ENCODE results near the gene TECTB.

Gene TECTB

DNA sequence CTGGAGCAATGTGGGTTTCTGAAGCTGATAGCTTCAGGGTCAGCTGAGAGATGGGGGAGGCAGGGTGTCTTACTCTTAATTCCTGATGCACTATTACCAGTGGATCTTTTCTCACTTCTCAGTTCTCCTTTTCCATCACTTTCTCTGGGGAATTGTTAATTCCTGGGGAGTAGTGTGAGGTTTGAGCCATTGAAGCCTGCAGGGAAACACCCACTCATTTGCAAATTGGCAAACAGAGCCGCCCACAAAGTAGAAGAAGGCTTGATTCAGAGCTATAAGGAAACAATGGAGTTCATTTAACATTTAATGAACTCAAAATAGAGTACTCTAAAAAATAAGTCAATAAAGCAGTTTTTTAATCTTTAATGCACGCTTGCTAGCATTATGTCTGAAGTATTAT is 4.3 kb upstream of the TECTB start:
- Histone ChIP-seq H3K4me3 (ENCODE audit: severe bottlenecking) (no peak overlapping the region), H3K4me1 (ENCODE audit: insufficient read depth, poor library complexity, severe bottlenecking) (peaks cover 3% of the 10 kb centered on the region), H3K9me3 (ENCODE audit: severe bottlenecking) (no peaks in the 10 kb centered on the region), H3K27me3 (ENCODE audit: insufficient read depth, poor library complexity, severe bottlenecking) (no peaks in the 10 kb centered on the region), H3K27ac (ENCODE audit: poor library complexity, severe bottlenecking) (no peak overlapping the region), H3K36me3 (ENCODE audit: low read depth) (no peaks in the 10 kb centered on the region)
- no peak for DNase-seq (ENCODE audit: low spot score)
- TF ChIP-seq, protein P1, sequence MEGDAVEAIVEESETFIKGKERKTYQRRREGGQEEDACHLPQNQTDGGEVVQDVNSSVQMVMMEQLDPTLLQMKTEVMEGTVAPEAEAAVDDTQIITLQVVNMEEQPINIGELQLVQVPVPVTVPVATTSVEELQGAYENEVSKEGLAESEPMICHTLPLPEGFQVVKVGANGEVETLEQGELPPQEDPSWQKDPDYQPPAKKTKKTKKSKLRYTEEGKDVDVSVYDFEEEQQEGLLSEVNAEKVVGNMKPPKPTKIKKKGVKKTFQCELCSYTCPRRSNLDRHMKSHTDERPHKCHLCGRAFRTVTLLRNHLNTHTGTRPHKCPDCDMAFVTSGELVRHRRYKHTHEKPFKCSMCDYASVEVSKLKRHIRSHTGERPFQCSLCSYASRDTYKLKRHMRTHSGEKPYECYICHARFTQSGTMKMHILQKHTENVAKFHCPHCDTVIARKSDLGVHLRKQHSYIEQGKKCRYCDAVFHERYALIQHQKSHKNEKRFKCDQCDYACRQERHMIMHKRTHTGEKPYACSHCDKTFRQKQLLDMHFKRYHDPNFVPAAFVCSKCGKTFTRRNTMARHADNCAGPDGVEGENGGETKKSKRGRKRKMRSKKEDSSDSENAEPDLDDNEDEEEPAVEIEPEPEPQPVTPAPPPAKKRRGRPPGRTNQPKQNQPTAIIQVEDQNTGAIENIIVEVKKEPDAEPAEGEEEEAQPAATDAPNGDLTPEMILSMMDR (IDR thresholded peaks at IDR 0.05; ENCODE audit: poor library complexity, severe bottlenecking): no peak
- no peak for ATAC-seq (ENCODE audit: low read depth)

DNA sequence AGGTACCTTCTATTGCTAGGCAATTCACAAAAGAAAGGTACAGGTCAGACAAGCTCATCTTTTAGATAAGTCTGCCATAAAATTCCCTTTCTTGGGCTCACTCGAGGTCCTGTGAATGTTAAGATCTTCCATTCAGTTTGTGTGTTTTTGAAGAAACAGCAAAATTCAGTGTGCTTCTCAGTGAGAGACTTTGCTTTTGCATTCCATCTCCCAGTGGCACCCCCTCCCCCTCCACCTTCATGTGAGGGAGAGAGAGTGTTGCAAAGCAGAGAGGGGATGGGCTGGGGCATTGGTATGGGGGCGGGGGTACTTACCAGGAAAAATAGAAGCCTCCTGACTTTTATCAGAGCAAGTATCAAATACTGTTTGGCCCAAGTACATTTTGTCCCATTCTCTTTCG is 3.8 kb upstream of the TECTB start:
- Histone ChIP-seq H3K27me3 (ENCODE audit: insufficient read depth, poor library complexity, severe bottlenecking) (no peaks in the 10 kb centered on the region), H3K9me3 (ENCODE audit: severe bottlenecking) (no peaks in the 10 kb centered on the region), H3K4me3 (ENCODE audit: severe bottlenecking) (no peak overlapping the region), H3K36me3 (ENCODE audit: low read depth) (no peaks in the 10 kb centered on the region), H3K27ac (ENCODE audit: poor library complexity, severe bottlenecking) (no peak overlapping the region), H3K4me1 (ENCODE audit: insufficient read depth, poor library complexity, severe bottlenecking) (peaks cover 3% of the 10 kb centered on the region)
- TF ChIP-seq, protein P1 (IDR thresholded peaks at IDR 0.05; ENCODE audit: poor library complexity, severe bottlenecking): no peak
- DNase-seq (ENCODE audit: low spot score) (no peak), ATAC-seq (ENCODE audit: low read depth) (no peak)

DNA sequence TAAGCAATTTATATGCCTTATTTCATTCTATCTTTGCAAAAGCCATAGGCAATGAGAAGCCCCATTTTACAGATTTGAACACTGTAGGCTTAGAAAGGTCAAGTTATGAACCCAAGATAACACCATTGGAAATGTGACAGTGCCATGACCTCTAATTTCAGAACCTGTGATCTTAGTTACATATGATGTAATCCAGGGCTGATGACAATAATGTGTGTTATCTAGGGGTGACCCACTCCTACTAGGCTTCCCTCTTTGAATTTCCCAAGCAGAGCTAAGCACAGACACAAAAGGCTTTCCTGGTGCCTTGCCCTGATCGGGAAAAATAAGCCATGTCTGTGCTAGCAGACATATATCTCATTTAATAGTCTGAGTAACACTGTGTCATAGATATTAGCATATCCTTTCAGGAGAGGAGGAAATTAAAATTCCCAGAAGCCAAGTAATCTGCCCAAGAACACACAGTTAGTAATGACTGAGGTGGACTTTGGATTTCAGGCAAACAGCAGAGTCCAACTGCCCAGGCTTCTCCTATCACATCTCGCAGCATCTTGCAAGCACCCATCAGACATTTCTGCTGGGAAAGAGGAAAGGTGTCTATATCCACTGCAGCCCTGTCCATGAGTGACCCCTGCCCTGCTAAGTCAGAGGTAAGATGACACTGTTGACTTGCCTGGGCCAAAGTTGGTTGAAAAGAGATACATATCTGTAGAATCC is 2.8 kb upstream of the TECTB start:
- Histone ChIP-seq H3K27me3 (ENCODE audit: insufficient read depth, poor library complexity, severe bottlenecking) (no peaks in the 10 kb centered on the region), H3K36me3 (ENCODE audit: low read depth) (no peaks in the 10 kb centered on the region), H3K4me1 (ENCODE audit: insufficient read depth, poor library complexity, severe bottlenecking) (peaks cover 3% of the 10 kb centered on the region), H3K27ac (ENCODE audit: poor library complexity, severe bottlenecking) (no peak overlapping the region), H3K4me3 (ENCODE audit: severe bottlenecking) (no peak overlapping the region), H3K9me3 (ENCODE audit: severe bottlenecking) (no peaks in the 10 kb centered on the region)
- ATAC-seq (ENCODE audit: low read depth) (peak; percentile 31; the same call in 2 of the 3 replicates), DNase-seq (ENCODE audit: low spot score) (no peak)
- TF ChIP-seq, protein P1 (IDR thresholded peaks at IDR 0.05; ENCODE audit: poor library complexity, severe bottlenecking): no peak

DNA sequence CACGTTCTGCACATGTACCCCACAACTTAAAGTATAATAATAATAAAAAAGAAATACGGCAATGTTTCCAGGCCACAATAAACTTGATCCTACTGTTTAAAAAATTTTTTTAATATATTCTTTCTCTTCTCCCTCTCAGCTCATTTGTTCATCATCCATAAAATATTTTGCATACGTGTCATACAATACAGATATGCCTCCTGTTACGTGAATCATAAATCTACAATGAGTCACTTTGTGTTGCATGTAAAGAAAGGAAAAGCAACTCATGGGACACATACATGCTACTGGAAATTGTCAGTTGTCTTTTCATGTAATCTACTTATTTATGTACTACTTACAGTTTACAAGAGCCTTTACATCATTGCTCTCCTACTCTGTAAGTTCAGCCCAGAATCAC is 1.1 kb upstream of the TECTB start:
- no peaks in the 10 kb centered on the region for H3K27me3 ChIP-seq (ENCODE audit: insufficient read depth, poor library complexity, severe bottlenecking)
- no peak for DNase-seq (ENCODE audit: low spot score)

More for the DNA sequence above, 1.1 kb upstream of the TECTB start:
- Histone ChIP-seq H3K9me3 (ENCODE audit: severe bottlenecking) (no peaks in the 10 kb centered on the region), H3K4me3 (ENCODE audit: severe bottlenecking) (no peak overlapping the region), H3K27ac (ENCODE audit: poor library complexity, severe bottlenecking) (no peak overlapping the region), H3K4me1 (ENCODE audit: insufficient read depth, poor library complexity, severe bottlenecking) (peaks cover 3% of the 10 kb centered on the region), H3K36me3 (ENCODE audit: low read depth) (no peaks in the 10 kb centered on the region)
- TF ChIP-seq, protein P1 (IDR thresholded peaks at IDR 0.05; ENCODE audit: poor library complexity, severe bottlenecking): no peak
- ATAC-seq (ENCODE audit: low read depth): peak; percentile 76

All from RWPE2 (cell line).